PFSK-1 (cell line): ENCODE results near the gene EPHB4.

ENCODE experiments used
- FOXP2 ChIP-seq: optimal IDR thresholded peaks from 2 replicates; pipeline ENCODE3; 2011; ENCODE audit warnings: borderline replicate concordance, control low read depth, inconsistent platforms; ENCODE audit not compliant: insufficient read depth; ENCODE audit errors: extremely low read length, extremely low read depth
- POLR2AphosphoS5 ChIP-seq: IDR thresholded peaks from 2 replicates; pipeline ENCODE4 v1.6.1; 2012; ENCODE audit warnings: low read depth, mild to moderate bottlenecking, control low read depth, low read length, moderate library complexity
- SIN3A ChIP-seq: IDR thresholded peaks from 2 replicates; pipeline ENCODE4 v1.6.1; 2012; ENCODE audit warnings: mild to moderate bottlenecking, low read length, moderate library complexity, borderline replicate concordance; ENCODE audit not compliant: insufficient read depth
- TAF1 ChIP-seq: IDR thresholded peaks from 2 replicates; pipeline ENCODE4 v1.6.1; 2012; ENCODE audit warnings: low read length, control low read depth, borderline replicate concordance; ENCODE audit not compliant: insufficient read depth
- TF ChIP-seq, protein P1 (sequence below), 2 experiments: IDR thresholded peaks; 2 replicates each; pipeline versions ENCODE4 v1.6.1 to v1.8.0; 2011 to 2012; ENCODE audit warnings: low read depth in 2 of 2, low read length in 2 of 2, control low read depth in 1 of 2, inconsistent platforms in 1 of 2, mild to moderate bottlenecking in 1 of 2, moderate library complexity in 1 of 2; ENCODE audit not compliant: insufficient read depth in 1 of 2

EPHB4 gene

GRCh38 chr7:100804681-100805431, 22.5 kb downstream of the EPHB4 start:
- TF ChIP-seq SIN3A (no peak), FOXP2 (no peak)

DNA sequence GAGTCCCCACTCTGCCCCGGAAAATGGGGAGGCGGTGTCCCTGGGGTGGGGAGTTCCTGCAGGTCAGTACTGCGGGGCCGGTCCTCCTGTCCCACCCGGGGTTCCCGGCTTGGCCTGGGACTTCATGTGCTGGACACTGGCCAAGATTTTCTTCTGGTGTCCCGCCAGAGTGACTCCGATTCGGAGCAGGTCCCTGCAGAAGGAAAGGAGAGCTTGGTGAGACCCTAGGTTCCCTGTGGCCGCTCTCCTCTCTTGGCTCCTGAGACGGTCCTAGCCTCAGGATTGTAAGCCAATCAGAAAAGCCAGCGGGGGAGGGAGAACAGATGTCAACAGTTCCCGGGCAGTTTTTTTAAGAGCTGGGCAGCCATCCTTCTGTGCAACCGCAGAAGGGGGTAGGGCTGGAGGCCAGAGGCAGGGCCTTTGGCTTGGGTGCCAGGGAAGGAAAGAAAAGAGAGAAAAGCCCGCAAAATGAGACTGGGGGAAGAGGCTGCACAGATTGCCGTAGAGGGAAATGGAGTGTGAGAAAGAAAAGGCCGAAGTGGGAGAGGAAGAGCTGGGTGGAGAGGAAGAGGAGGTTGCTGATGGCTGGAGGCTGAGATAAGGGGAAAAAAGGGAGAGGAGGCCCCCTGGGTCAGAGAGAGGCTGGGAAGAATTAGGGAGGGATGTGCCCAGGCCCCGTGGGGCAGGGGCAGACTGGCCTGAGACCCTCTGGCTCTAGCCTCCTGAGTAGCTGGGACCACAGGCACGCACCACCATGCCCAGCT, 23.7 kb downstream of the EPHB4 start:
- no peak for TF ChIP-seq POLR2AphosphoS5
- TF ChIP-seq FOXP2: no peak

- TF ChIP-seq POLR2AphosphoS5: no peak
- no peak for TF ChIP-seq TAF1
- TF ChIP-seq FOXP2: no peak
- TF ChIP-seq, protein P1, sequence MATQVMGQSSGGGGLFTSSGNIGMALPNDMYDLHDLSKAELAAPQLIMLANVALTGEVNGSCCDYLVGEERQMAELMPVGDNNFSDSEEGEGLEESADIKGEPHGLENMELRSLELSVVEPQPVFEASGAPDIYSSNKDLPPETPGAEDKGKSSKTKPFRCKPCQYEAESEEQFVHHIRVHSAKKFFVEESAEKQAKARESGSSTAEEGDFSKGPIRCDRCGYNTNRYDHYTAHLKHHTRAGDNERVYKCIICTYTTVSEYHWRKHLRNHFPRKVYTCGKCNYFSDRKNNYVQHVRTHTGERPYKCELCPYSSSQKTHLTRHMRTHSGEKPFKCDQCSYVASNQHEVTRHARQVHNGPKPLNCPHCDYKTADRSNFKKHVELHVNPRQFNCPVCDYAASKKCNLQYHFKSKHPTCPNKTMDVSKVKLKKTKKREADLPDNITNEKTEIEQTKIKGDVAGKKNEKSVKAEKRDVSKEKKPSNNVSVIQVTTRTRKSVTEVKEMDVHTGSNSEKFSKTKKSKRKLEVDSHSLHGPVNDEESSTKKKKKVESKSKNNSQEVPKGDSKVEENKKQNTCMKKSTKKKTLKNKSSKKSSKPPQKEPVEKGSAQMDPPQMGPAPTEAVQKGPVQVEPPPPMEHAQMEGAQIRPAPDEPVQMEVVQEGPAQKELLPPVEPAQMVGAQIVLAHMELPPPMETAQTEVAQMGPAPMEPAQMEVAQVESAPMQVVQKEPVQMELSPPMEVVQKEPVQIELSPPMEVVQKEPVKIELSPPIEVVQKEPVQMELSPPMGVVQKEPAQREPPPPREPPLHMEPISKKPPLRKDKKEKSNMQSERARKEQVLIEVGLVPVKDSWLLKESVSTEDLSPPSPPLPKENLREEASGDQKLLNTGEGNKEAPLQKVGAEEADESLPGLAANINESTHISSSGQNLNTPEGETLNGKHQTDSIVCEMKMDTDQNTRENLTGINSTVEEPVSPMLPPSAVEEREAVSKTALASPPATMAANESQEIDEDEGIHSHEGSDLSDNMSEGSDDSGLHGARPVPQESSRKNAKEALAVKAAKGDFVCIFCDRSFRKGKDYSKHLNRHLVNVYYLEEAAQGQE (IDR thresholded peaks at IDR 0.05; ENCODE audit: insufficient read depth in 1 of 2, low read depth in 2 of 2, low read length in 2 of 2): no peak
- TF ChIP-seq SIN3A: no peak
Observed at GRCh38 chr7:100802951-100803350, 24.4 kb downstream of the EPHB4 start.

DNA sequence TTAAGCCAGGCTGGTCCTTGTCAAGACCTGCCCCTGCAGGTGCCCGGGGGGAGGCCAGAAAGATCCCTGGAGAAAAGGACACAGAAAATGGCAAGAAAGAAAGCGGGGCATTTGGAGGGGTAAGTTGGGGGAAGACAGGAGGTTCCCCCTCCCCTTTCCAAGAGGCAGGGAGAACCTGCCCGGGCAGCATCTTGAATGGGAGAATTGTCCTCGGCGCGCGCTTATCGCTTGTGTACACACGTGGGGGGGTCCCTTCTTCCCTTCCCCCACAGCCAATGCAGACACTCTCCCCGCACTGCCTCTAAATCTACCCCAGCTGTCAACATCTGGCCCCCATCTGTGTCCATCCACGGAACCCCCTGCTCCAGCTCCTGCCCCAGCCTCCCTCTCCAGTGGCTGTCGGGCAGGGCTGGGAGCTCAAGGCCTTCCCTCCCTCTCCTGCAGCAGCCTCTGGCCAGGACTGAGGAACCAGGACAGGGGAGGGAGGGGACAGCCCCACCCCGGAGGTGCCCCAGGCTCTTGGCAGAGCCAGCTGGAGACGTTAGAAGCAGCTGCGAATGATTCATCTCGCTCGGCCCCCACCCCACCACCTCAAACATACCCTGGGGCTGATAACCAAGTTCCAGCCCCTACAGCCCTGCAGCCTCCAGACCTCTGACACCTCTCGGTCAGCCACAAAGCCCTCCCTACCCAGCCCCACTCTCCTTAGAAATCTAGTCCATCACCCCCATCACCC, 25.3 kb downstream of the EPHB4 start:
- TF ChIP-seq TAF1 (no peak), SIN3A (no peak), POLR2AphosphoS5 (no peak; the same call in none of the 2 replicates)
- TF ChIP-seq, protein P1 (IDR thresholded peaks at IDR 0.05; ENCODE audit: insufficient read depth in 1 of 2, low read depth in 2 of 2, low read length in 2 of 2): no peak

DNA sequence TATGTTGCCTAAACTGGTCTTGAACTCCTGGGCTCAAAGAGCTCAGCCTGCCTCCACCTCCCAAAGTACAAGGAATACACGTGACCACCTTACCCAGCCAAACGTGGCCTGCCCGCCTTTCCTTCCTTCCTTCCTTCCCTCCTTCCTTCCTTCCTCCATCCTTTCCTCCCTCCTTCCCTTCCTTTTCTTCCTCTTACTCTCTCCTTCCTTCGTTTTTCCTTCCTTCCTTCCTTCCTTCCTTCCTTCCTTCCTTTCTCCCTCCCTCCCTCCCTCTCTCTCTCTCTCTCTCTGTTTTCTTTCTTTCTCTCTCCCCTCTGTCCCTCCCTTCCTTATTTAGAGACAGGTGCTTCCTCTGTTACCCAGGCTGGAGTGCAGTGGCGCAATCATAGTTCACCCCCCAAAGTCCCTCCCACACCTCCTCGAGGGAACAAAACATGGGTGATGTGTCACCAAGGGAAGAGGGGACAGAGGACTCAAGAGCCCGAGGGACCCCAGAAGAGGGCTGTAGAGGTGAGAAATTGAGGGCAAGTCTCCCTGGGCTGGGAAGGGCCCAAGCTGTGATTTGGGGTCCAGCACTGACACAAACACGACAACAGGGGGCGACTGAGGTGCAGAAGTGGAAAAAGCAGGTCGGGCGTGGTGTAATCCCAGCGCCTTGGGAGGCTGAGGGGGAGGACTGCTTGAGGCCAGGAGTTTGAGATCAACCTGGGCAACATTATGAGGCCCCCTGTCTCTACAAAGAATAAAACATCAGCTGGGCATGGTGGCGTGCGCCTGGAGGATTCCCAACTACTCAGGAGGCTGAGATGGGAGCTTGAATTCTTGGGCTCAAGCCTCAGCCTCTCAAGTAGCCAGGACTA, 28.1 kb downstream of the EPHB4 start:
- TF ChIP-seq FOXP2: no peak
- TF ChIP-seq, protein P1 (IDR thresholded peaks at IDR 0.05; ENCODE audit: insufficient read depth in 1 of 2, low read depth in 2 of 2, low read length in 2 of 2): no peak
